ENCODE data around the gene KRTAP10-7. TPM values are rescaled to one million over a fixed set of nuclear protein-coding genes. Genes with fewer than 3 reads are reported as not detected.

KRTAP10-7 gene
- total RNA-seq, 2 donors from 2014 or later, result not detected

- intact Hi-C loops (cut with DNase I), result no loop called here
- no peaks in the 10 kb centered on the region for H3K9me3 ChIP-seq
- 83% methylated on average over 4 of the region's 4 CpGs for WGBS
- H3K4me1 ChIP-seq (replicated peaks), result no peaks in the 10 kb centered on the region
- no peaks in the 10 kb centered on the region for H3K36me3 ChIP-seq
- TF ChIP-seq POLR2A (IDR thresholded peaks at IDR 0.05) (no peak), CTCF (IDR thresholded peaks at IDR 0.05) (no peak), POLR2AphosphoS5 (IDR thresholded peaks at IDR 0.05) (no peak)
- no peak for DNase-seq (ENCODE audit: low spot score)
- no peaks in the 10 kb centered on the region for H3K27me3 ChIP-seq (replicated peaks; ENCODE audit: insufficient read depth)
- no peak overlapping the region for H3K4me3 ChIP-seq
- no peak overlapping the region for H3K27ac ChIP-seq
These were observed 11.2 kb downstream of the KRTAP10-7 start for GRCh38 chr21:44611551-44611950.

- no peaks in the 10 kb centered on the region for H3K27me3 ChIP-seq (replicated peaks; ENCODE audit: insufficient read depth)
- intact Hi-C loops (cut with DNase I), result no loop called here
- DNase-seq (ENCODE audit: low spot score), result no peak
- H3K4me1 ChIP-seq (replicated peaks), result no peaks in the 10 kb centered on the region
- no peak within 1 kb of the TSS for H3K4me3 ChIP-seq
- no peak within 1 kb of the TSS for H3K27ac ChIP-seq
- TF ChIP-seq POLR2A (IDR thresholded peaks at IDR 0.05), result no peak
- TF ChIP-seq CTCF (IDR thresholded peaks at IDR 0.05), result no peak
- no peak for TF ChIP-seq POLR2AphosphoS5 (IDR thresholded peaks at IDR 0.05)
- WGBS, result 62% methylated on average over 8 of the region's 8 CpGs
- H3K36me3 ChIP-seq, result no peaks in the 10 kb centered on the region
- H3K9me3 ChIP-seq, result no peaks in the 10 kb centered on the region
These were observed 11.7 kb downstream of the KRTAP10-7 start, which contains the start of gene KRTAP10-8 for GRCh38 chr21:44612029-44612486. Gene KRTAP10-8 (plus strand): TSS chr21:44612079. CDS start chr21:44612101, 22 bp downstream.

- intact Hi-C loops (cut with DNase I), result no loop called here
- H3K27ac ChIP-seq, result no peak overlapping the region
- WGBS, result 80% methylated on average over 13 of the region's 13 CpGs
- H3K4me3 ChIP-seq, result no peak overlapping the region
- no peaks in the 10 kb centered on the region for H3K27me3 ChIP-seq (replicated peaks; ENCODE audit: insufficient read depth)
- H3K9me3 ChIP-seq, result no peaks in the 10 kb centered on the region
- no peaks in the 10 kb centered on the region for H3K4me1 ChIP-seq (replicated peaks)
- no peaks in the 10 kb centered on the region for H3K36me3 ChIP-seq
- TF ChIP-seq POLR2A (IDR thresholded peaks at IDR 0.05), result no peak
- no peak for TF ChIP-seq POLR2AphosphoS5 (IDR thresholded peaks at IDR 0.05)
- TF ChIP-seq CTCF (IDR thresholded peaks at IDR 0.05), result no peak
- no peak for DNase-seq (ENCODE audit: low spot score)
These were observed 12.4 kb downstream of the KRTAP10-7 start for GRCh38 chr21:44612669-44613229.

GRCh38 chr21:44613386-44614155 lies 13.2 kb downstream of the KRTAP10-7 start:
- Histone ChIP-seq H3K4me1 (replicated peaks) (no peaks in the 10 kb centered on the region), H3K4me3 (no peak overlapping the region), H3K36me3 (no peaks in the 10 kb centered on the region), H3K27ac (no peak overlapping the region), H3K27me3 (replicated peaks; ENCODE audit: insufficient read depth) (no peaks in the 10 kb centered on the region), H3K9me3 (no peaks in the 10 kb centered on the region)
- no peak for DNase-seq (ENCODE audit: low spot score)
- intact Hi-C loops (cut with DNase I), result no loop called here
- TF ChIP-seq POLR2A (IDR thresholded peaks at IDR 0.05), result no peak
- TF ChIP-seq CTCF (IDR thresholded peaks at IDR 0.05), result no peak
- no peak for TF ChIP-seq POLR2AphosphoS5 (IDR thresholded peaks at IDR 0.05)
- 88% methylated on average over 26 of the region's 26 CpGs for WGBS

Measured in prostate gland (tissue), 2 donors.